Peyer's patch (tissue), 4 donors: ENCODE data around the gene CTBP2.

Source experiments
- CTCF ChIP-seq, 6 experiments: fragments of 450-650 bp in 4 of 6; fragments of 200-600 bp in 2 of 6; sonication (generic) in 1 of 6; IDR thresholded peaks; one replicate each; pipeline ENCODE4 v1.5.1; 2017 to 2019; ENCODE audit warnings: antibody characterized with exemption in 6 of 6, mild to moderate bottlenecking in 3 of 6, moderate library complexity in 1 of 6
- POLR2A ChIP-seq, 2 donors: fragments of 450-650 bp; IDR thresholded peaks; one replicate each; pipeline ENCODE4 v1.5.1; 2017; ENCODE audit warnings: antibody characterized with exemption in 2 of 2, mild to moderate bottlenecking in 2 of 2, moderate library complexity in 2 of 2

GRCh38 chr10:125033146-125033924 lies 127.0 kb downstream of the CTBP2 start:
- TF ChIP-seq CTCF (IDR thresholded peaks at IDR 0.05) = no peak
- TF ChIP-seq POLR2A (IDR thresholded peaks at IDR 0.05) = no peak
